Stimulated activated CD8-positive, alpha-beta memory T cell treated with anti-CD3 and anti-CD28 coated beads, Interleukin-7, amount 100 ng/mL, for 48 hours (primary cell): ENCODE results near the gene PCNT.
"Not testable (repeated sequence)": the region's sequence is repeated elsewhere in the genome, so short reads cannot be mapped to it uniquely, and the experiment has no call there.

Experiments used
- DNase-seq, 2 donors: peaks; one replicate each; pipeline ENCODE4 v3.0.0-alpha.2; 2020; ENCODE audit warnings: low read depth in 1 of 2; ENCODE audit errors: extremely low read depth in 1 of 2

The PCNT gene

DNA sequence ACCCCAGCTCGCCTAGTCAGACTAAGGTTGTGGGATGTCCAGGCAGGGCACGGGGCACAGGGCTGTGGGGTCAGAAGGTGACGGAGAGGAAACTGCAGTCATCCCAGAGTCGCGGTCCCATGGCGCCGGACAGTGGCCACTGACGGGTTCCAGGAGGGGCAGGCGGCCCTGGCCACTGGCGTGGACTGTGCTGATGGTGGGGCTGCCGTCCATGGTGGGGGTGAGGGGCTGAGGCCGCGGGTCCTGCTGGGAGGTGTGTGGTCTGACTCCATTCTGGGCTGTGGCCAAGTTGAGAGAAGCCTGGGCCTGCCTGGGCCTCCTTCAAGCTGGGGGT is 32.0 kb downstream of the PCNT start:
- no peak for DNase-seq

GRCh38 chr21:46356494-46357334 is 32.8 kb downstream of the PCNT start:
- no peak for DNase-seq

DNA sequence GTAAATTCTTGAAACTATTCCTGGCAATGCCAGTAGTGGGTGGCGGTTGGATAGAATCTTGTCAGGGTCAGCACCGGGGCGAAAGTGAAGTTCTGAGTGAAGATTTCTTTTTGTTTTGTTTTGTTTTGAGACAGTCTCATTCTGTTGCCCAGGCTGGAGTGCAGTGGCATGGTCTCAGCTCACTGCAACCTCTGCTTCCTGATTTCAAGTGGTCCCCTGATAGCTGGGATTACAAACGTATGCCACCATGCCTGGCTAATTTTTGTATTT is 33.3 kb downstream of the PCNT start:
- no peak for DNase-seq

GRCh38 chr21:46357684-46358425 is 33.9 kb downstream of the PCNT start:
- no peak for DNase-seq

DNA sequence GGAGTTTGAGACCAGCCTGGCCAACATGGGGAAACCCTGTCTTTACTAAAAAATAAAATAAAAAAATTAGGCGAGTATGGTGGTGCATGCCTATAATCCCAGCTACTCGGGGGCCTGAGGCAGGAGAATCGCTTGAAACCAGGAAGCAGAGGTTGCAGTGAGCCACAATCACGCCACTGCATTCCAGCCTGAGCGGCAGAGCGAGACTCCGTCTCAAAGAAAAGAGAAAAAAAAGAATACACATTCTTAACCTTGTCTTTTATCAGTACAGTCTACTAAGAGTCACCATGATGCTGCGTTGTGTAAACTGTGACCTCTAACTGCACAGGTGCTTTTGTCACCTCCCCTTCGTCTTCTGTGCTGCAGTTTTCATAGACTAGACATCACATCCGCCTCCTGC is 37.2 kb downstream of the PCNT start:
- DNase-seq, result no peak

DNA sequence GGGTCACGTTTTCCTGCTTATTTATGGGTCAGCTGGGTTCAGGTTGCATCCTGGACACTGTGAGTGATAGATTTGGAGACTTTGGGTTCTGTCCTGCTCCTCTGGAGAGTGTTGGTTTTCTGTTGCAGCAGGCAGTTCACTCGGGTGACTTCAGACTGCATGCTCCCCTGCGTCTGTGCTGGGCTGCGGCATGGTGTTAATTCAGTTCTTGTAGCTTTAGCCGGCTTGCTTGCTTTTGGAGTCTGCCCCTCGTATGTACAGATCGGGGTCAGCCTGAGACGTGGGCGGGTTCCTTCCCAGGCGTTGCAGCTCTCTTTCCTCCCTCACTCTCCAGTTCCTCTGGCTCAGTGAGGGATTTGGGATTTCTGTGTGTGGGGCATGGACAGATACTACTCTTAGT is 38.0 kb downstream of the PCNT start:
- DNase-seq, result no peak

GRCh38 chr21:46362946-46363345 is 39.0 kb downstream of the PCNT start:
- no peak for DNase-seq

GRCh38 chr21:46363698-46364097 is 39.7 kb downstream of the PCNT start:
- no peak for DNase-seq

GRCh38 chr21:46366091-46366490 is 42.1 kb downstream of the PCNT start:
- no peak for DNase-seq

GRCh38 chr21:46366561-46366960 is 42.6 kb downstream of the PCNT start:
- DNase-seq, result no peak

DNA sequence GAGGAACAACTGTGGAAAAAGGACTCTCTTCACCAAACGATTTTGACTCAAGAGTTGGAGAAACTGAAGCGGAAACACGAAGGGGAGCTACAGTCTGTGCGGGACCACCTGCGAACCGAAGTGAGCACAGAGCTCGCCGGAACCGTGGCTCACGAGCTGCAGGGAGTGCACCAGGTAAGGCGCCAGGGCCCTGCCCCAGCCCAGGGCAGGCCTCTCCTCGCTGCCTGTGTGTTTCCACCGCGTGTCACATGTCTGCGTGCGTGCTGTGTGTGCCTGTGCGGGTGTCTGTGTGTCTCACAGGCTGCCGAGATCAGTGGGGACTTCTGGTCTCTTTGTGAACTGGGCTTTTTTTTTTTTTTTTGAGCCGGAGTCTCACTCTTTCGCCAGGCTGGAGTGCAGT is 43.0 kb downstream of the PCNT start:
- no peak for DNase-seq

GRCh38 chr21:46368533-46369285 is 44.8 kb downstream of the PCNT start:
- peak; percentile 20 to 43 for DNase-seq

DNA sequence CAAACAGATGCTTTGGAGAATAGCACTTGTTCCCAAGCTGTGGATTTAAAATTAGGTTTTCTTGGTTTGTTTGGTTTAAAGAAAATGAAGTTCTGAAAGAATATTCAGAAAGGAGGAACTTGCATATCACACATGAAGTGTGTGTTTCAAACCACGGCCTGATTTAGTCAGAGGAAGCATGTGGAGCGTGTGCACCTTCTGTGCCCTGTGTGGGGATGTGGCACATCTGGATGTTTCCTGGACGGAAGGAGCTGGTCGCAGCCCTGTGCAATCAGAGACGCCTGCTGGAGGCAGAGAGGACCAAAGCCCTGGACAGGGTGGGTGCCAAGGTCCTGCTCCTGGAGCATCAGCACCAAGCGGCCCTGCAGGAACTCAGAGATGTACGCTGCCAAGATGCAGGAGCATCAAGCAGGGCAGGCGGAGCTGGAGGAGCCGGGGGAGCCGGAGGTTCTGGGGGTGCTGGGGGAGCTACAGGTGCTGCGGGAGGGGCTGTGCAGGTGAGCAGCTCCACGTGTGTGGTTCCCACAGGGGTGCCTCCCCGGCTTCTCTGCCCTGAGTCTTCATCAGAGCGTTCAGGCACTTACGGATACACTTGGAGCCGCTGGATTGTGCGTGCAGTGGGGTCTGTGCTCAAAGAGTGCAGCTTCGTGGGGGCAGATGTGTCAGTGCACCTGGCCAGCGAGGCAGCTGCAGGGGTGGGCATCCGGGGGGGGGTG is 45.7 kb downstream of the PCNT start:
- DNase-seq, result no peak

- DNase-seq, result no peak
Measured at GRCh38 chr21:46371204-46372013, 47.5 kb downstream of the PCNT start.

- DNase-seq, result no peak
Measured at GRCh38 chr21:46372014-46372485, 48.1 kb downstream of the PCNT start.

DNA sequence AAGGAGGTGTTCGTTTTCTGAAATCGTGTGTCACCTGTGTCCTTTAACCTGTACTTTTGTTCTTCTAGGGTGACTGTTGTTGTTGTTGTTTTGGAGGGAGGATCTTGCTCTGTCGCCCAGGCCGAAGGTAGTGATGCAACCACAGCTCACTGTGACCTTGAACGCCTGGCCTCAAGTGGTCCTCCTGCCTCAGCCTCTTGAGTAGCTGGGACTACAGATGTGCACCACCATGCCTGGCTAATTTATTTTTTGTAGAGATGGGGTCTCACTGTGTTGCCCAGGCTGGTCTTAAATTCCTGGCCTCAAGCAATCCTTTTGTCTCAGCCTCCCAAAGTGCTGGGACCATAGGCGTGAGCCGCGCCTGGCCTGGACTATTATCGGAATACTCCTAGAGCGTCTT is 49.0 kb downstream of the PCNT start:
- DNase-seq, result not testable (repeated sequence)

- DNase-seq, result no peak
Measured at GRCh38 chr21:46374761-46375389, 50.9 kb downstream of the PCNT start.

DNA sequence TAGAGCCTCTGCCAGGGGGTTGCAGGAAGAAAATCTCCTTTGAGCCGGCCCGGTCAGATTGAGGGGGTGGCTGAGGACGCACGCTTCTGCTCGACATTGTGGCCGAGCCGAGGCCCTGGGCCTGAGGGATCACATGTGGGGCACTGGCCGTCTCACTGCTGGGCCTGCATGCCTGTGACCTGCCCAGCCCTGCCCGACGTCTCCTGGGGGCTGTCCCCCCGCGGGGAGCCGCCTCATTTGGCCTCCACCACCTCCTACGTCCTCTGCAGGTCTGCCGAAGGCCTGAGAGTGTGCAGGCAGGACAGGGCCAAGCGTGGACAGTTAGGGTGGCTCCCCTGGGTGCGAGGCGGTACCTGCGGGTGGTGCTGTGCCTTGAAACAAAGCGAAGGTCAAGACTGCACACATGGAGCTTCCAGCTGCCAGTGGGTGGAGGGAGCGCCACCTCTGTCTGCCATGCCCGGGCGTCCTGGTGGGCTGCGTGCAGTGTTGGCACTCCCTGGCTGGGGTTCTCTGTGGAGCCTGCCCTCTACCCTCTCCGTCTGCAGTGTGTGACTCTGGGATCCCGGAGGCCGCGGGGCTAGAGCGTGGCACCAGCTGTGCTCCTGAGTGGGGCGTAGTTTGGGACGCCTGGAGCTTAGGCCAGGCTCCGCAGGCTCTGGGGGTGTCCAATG is 51.7 kb downstream of the PCNT start:
- no peak for DNase-seq

GRCh38 chr21:46376231-46376628 is 52.3 kb downstream of the PCNT start:
- DNase-seq, result no peak
